ENCODE measurements around the gene MYBPC3.

Gene MYBPC3

DNA sequence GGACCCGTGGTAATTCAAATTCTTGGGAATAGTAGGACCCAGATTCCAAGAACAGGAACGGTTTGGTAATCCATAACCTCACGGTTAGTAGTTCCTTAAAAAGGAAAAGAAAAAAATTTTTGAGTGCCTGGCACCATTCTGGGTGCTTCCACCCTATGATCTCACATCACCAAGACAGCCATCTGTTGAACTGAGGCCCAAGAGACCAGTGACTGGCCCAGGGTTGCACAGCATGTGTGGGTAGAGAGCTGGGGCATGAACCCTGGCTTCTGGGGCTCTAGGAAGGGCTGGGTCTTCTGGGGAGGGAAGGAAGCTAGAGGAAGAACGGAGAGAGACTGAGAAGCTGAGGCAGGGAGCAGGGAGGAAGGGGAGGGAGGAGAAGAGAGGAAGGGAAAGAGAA, 30.6 kb upstream of the MYBPC3 start:
- DNase-seq, result no peak

DNA sequence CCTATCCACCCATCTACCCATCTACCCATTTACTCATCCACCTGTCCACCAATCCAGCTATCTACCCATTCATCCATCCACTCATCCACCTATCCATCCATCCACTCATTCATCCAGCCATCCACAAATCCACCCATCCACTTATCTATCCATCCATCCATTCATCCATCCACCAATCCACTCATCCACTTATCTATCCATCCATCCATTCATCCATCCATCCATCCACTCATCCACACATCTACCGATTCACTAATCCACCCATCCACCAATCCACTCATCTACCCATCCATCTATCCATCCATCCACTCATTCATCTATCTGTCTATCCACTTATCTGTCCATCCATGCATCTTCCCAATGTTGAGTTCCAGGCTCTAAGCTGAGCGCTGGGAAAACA, 27.6 kb upstream of the MYBPC3 start:
- no peak for DNase-seq

DNA sequence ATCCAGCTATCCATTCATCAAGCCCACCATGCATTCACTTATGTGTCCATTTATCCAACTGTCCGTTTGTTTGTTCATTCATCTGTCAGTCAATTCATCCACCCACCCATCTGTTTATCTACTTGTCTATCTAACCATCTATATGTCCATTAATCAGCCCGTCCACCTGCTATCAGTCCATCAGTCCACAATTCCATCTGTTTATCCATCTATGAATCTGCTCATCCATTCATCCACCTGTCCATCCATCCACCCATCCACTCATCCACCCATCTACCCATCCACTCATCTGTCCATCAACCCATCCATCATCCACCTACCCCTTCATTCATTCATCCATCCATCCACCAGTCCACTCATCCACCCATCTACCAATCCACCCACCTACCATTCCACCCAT, 26.8 kb upstream of the MYBPC3 start:
- no peak for DNase-seq

DNA sequence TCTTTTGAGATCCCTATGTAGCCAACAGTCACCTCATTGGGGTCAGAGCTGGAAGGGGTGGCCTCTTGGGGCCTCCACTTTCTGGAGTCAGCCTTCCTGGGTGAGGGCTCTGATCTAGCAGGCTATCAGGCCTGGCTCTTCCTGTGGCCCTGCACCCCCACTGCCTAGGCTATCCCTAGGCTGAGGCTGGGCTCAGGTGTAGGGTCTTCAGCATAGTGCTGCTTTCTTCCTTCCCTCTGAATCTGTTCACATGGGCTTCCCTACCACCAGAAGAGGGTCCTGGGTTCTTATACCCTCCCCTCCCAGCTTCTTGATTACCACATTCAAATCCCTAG, 26.3 kb upstream of the MYBPC3 start:
- no peak for DNase-seq

DNA sequence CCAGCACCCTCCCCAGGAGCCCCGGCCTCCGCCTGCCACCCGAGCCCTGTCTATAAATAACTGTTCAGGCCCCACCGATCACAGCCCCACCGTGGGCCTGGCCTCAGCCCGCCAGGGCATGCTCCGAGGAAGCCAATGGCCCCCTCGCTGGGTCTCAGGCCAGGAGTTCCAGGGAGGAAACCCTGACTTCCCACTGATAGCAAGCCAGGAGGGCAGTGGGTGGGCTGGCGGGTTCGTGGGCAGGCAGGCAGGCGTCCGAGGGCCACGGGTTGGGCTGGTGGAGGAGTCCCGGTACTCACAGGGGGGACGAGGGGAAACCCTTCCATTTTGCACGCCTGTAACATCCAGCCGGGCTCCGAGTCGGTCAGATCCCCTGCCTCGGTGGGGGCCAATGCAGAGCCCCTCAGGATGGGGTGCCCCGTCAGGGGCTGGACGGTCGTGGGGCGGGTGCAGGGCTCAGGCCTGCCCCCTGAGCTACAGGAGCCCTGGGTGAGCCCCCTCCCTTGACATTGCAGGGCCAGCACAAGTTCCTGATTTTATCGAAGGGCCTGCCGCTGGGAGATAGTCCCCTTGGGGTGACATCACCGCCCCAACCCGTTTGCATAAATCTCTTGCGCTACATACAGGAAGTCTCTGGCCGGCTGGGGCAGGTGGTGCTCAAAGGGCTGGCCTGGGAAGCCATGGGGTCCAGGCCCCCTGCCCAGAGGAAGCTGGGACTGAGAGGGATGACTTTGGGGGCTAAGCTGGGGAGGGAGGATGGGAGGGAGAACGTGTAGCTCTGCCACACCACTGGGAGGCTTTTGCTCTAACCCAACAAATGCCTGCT, 25.7 kb upstream of the MYBPC3 start, which contains the start of gene SPI1:
TSS of gene SPI1 (minus strand) at position 538 of the 826 bp plus-strand sequence. CDS start at position 344, 194 bp downstream.
- DNase-seq, result peak; percentile 81

DNA sequence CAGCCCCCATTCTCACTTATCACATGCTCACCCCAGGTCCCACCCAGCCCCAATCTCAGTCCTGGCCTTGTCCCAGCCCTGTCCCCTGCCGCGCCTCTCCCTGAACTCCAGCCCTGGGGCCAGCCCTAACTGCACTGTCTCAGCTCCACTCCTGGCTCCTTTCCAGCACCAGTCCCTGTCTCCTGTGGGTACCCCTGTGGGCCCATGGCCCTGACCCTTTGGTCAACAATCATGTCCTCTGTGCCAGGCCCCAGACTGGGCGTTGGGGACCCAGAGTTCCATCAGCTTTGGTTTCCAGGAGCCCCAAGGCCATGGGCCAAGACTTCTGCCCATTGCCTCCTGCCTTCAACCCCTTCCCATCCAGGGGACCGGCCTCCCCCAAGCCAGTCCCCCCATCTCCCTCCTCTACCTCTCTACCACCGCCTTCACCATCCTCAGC, 25.1 kb upstream of the MYBPC3 start:
- DNase-seq, result no peak

DNA sequence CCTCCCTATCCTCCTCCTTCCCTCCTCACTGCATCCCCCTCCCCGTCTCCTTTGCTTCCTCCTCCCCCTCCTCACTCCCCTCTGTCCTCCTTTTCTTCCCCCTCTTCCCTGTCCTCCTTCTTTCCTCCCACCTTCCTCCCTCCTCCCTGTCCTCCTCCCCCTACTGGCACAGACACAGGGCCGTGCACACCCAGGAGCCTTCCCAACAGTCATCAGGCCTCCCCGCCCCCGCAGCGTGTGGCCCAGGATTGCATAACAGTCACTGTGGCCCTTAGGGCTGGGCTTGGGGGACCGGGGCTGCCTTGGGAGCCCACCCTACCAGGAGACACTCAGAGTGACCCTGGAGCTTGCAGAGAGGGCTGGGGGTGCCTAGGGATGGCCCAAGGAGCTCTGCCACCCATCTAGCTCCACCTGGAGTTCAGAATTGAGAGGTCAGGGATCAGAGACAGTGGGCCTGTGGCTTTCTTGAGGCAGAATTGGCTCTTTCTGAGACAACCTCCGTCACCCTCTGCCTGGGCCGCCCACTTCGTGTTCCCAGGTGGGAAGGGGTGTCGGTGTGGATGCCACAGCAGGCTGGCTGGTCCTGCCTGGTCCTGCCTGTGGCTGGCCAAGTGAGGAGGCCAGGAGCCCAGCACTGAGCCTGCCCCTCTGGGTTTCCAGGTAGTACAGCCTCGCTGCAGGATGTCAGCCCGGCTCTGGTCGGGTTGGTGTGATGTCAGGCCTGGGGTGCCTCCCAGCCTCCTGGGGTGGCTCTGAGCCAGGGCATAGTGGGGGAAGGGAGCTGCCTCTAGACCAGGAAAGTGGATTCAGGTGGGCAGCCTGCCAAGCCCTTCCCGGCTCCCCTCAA, 24.2 kb upstream of the MYBPC3 start:
- peak; percentile 45 for DNase-seq

DNA sequence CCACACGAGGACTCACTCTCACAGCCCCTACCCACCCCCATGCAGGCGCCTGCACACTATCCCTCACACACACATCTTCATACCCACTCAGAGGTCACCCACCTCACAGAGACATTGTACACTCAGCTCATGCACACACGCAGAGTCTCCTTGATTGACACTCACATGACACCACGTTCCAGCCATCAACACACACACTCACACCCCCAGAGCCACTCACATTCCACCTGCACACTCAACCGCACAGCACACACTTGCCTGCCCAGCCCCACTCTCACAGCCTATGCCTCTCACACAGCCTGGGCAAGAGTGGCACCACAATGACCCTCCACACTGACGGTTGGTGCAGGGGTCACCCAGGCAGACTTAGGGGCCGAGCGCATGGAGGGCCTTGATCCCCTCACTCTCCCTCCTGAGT, 23.6 kb upstream of the MYBPC3 start:
- no peak for DNase-seq

DNA sequence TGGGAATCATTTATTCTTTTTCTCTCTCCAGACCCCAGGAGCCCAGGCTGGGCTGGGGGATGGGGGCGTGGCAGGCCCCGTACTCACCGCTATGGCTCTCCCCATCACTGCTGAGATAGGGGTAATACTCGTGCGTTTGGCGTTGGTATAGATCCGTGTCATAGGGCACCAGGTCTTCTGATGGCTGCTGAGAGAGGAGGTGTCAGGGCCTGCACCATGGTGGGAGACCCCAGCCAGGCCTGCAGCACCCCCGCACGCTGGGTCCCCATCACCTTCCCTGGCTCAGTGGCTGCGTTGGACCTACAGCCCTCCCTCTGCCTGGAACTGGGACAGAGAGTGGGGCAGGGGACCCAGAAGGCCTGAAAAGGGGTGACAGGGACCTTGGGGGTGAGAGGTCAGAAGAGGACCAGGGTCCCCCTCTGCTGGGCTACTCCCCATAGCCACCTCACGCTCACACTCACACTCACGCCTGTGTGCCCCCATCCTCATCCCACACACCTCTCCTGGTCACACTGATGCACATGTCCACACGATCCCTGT, 23.1 kb upstream of the MYBPC3 start:
- no peak for DNase-seq

DNA sequence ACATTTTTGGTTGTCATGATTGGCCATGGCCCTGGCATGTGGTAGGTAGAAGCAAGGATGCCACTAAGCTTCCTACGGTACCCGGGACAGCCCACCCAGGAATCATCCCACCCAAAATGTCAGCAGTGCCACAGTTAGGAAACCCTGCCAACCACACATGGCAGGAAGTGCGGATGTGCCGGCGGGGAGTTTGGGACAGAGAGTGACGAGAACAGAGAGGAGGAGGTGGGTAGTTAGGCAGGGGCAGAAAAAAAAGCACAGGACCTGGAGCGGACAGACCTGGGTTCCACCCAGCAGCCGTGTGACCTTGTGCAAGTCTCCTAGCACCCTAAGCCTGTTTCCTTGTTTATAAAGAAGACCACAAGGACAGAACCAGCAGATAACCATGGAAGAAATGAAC, 22.5 kb upstream of the MYBPC3 start:
- no peak for DNase-seq

DNA sequence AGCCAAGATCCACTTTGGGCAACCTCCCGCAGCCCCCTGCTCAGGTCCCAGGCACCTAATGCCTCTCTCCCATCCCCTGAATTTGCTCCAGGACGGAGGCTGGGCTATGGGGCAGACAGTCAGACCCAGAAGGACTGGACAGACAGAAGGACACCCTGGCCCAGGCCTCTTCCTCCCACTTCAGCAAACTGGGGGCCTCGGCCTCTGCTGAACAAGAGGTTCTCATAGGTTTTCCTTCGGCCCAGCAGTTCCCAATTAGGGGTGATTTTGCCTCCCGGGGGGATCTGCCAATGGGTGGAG, 22.2 kb upstream of the MYBPC3 start:
- no peak for DNase-seq

DNA sequence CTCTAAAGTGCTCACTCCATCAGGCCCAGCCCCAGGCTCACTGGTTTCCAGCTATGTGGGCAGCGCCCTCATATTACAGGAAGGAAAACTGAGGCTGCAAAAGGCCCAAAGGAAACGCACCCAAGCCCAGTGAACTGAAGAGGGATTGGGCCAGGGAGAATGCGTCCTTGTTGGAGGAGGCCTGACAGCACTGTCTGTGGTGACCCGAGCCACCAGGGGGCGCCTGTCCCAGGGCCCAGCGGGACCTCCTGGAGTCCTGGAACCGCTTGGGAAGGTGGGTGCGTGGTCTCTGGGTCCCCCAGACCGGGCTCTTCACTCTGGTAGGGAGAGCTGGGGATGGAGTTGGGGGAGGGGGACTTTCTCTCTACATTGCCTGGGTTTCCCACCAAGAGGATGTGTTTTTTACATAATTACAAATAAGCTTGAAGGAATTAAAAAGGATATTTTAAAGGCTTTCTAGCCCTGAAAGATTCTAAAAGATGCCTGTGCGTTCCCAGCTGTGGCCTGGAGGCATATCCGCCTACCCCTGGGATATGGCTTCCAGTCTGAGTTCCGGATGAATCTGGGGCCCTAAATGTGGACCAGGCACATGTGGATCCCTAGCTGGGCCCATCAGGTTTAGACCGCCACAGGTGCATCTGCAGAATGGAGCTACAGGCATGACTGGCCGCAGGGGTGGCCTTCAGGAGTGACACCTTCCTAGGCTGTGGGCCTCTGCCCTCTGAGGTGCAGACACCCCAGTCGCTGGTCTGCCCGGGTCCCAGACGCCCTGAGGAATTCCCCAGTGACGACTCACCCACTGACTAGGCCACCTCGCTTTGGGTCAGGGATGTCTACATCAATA, 21.6 kb upstream of the MYBPC3 start:
- peak; percentile 76 for DNase-seq

DNA sequence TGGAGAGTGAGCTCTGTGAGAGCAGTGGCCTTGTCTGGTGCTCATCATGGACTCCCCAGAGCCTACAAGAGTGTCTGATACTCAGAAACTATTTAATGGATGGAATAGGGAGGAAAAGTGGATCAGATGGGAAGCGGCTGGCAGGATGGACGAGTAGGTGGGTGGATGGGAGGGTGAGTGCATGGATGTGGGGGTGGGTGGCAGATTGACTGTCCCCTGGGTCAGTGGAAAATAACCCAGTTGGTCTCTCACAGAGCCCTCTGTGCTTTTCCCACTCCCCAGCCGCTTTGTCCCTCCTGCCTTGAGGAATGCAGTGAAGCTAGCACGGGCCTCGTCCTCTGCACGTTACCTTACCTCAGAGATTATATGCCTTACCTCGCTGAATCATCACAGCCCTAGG, 19.9 kb upstream of the MYBPC3 start:
- DNase-seq, result no peak

DNA sequence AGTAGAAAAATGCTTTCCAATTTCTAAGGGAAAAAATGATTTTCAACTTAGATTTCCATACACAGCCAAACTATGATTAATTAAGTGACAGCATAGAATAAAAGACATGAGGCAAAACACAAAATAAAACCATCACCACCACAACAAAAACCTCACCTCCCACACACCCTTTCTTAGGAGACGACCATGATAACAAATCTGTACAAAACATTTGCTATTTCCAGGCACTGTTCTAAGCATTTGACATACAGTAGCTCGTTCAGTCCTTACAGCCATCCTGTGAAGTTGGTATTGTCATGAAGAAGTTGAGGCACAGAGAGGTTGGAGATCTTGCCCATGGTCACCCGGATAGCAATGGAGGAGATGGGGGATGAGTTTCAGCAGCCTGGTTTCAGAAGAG, 17.2 kb upstream of the MYBPC3 start:
- no peak for DNase-seq

DNA sequence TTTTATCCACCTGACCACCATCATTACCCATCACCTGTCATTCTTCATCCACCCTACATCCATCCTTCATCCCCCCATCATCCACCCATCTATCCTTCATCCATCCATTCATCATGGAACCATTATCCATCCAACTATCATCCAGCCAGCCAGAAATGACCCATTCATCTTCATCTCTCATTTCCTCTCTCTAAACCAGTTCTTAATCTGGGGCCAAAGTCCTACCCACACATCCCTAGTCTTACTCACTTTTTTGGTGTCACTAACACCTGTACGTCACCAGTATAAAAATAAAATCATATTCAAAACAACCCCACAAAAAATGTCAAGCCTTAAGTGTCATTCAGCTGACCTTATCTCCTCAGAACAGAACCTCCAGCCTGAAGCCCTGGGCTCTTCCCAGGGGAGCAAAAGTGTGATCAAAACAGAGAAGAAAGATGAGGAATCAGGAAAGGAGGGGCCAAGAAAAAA, 13.6 kb upstream of the MYBPC3 start:
- no peak for DNase-seq

DNA sequence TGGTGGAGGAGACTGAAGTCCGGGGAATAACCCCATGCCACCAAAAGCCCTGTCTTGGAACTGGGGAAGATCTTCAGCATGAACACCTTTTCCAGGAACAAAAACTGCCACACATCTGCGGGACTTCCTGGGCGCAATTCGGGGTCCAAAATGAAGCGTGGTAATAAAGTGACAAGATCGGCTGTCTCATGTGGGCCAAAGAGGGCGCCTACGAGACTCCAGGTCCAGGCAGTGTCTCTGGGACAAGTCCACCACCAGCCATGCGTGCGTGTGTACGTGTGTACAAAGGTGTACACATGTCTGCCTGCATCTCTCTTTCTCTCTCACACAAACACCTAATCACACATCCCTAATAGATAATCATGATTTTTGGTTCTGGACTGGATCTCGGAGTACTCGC, 8.9 kb upstream of the MYBPC3 start:
- no peak for DNase-seq

DNA sequence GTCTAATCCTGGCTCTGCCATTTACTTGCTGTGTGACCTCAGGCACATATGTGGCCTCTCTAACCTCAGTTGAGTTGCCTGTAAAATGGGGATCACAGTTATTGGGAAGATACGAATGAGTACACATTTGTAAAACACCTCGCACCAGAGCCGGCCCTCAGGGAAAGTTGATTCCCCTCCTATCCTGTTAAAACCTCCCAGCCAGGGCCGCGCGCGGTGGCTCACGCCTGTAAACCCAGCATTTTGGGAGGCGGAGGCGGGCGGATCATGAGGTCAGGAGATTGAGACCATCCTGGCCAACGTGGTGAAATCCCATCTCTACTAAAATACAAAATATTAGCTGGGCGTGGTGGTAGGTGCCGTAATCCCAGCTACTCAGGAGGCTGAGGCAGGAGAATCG, 7.8 kb upstream of the MYBPC3 start:
- DNase-seq, result no peak

DNA sequence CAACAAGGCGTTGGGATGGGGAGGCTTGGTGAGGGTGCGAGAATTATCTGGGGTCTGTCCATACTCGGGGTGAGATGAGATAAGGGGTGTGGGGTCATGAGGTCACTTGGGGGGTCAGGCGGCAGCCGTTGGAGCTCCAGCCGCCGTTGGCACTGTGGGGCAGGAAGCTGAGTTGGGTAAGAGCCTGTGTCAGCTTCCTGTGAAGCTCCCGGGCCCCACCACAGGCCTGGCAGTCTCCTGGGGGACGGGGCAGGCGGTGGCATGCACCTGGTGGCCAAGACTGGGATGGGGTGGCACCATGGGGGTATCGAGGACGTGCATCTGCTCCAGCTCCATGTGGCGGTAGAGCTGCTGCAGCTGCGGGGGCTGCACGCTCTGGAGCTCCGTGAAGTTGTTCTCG, 7.1 kb upstream of the MYBPC3 start:
- DNase-seq, result peak; percentile 34

DNA sequence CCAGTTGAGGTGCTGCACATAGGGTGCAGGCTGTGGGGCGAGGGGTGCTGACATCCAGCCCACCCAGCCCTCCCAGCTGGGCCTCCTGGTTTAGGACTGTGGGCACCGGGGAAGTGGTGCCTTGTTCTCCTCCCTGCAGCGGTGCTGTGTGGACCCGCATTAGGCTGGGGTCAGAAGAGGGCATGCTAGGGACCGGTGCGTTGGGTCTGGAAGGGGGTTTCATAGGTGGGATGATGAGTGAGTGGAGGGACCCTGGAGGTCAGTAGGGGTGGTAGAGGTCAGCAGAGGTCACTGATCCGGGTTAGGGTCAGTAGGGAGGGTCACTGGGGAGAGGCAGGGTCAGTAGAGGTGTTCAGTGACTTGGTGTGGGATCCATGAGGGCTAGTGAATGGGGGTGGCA, 6.7 kb upstream of the MYBPC3 start:
- no peak for DNase-seq

DNA sequence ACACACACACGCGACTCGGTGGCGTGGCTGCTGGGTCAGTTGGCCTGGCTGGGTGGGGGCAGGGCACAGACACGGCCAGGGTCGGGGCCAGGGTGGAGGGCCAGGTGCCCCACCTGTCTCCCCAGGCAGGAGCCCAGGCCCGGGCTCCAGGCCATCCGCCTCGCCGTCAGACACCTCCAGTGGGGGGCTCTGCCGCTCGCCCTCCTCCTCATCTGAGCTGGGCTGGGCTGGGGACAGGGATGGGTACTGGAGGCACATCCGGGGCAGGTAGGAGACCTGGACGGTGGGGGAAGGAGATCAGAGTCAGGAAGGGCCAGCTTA, 6.2 kb upstream of the MYBPC3 start:
- DNase-seq, result no peak

DNA sequence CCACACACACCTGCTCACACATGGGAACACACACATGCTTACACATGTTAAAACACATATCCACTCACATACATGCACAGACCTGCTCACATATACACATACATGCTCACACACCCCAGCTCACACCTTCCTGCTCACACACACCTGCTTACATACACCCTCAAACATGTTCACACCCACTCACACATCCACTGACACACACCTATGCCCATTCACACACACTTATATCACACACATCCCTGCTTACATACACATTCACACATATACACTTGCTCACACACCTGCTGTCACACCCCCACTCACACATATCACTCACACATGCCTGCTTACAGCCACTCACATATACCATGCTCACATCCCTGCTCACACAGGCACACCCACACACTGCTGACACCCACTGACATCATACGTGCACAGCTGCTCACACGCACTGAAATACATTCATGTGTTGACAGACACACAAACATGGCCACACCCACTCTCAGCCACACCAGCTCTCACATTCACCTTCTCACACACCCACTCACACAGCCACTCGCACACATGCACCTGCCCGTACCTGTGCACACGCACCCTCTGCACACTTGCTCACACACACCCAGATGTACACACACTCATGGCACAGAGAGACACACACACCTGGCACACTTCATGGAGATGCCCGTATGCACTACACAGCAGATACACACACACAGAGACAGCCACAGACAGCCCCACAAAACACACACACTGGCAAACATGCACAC, 5.7 kb upstream of the MYBPC3 start:
- DNase-seq, result no peak

DNA sequence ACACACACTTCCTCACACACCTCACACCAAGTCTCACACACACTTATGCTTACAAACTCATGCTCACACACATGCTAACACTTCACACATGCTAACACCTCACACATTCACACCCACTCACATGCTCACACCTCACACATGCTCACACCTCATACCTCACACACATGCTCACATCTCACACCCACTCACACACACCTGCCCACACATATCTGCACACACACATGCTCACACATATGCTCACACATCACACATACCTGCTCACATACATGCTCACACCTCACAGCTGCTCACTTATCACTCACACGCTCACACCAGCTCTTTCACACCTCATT, 4.5 kb upstream of the MYBPC3 start:
- no peak for DNase-seq

Measured in CD4-positive, alpha-beta T cell treated with Interferon gamma for 1 hour (primary cell).